Choroid plexus epithelial cell (primary cell): ENCODE results near the gene CYP1A1.
"Not testable (repeated sequence)": the region's sequence is repeated elsewhere in the genome, so short reads cannot be mapped to it uniquely, and the experiment has no call there.

Experiments
- DNase-seq: peaks from one replicate; pipeline ENCODE4 v3.0.0-alpha.2; 2010; ENCODE audit warnings: low read depth
- H3K4me3 ChIP-seq: 2 replicates; pipeline ENCODE4 v1.5.1; 2011; ENCODE audit warnings: low read depth, mild to moderate bottlenecking, control low read depth, low read length, moderate library complexity
- CTCF ChIP-seq: conservative IDR thresholded peaks from 2 replicates; pipeline ENCODE4 v1.5.1; 2011; ENCODE audit warnings: low read depth, mild to moderate bottlenecking, control low read depth, inconsistent platforms, low read length, moderate library complexity

Gene CYP1A1

GRCh38 chr15:74735305-74735704 is 10.0 kb upstream of the CYP1A1 start:
- DNase-seq = no peak
- H3K4me3 ChIP-seq = no peak overlapping the region
- no peak for TF ChIP-seq CTCF

- no peak for DNase-seq
- no peak overlapping the region for H3K4me3 ChIP-seq
- no peak for TF ChIP-seq CTCF
Measured at GRCh38 chr15:74733269-74733668, 7.9 kb upstream of the CYP1A1 start.

- DNase-seq = no peak
- no peak for TF ChIP-seq CTCF
- H3K4me3 ChIP-seq = no peak overlapping the region
Measured at GRCh38 chr15:74732846-74733245, 7.5 kb upstream of the CYP1A1 start.

- H3K4me3 ChIP-seq = no peak overlapping the region
- DNase-seq = no peak
- no peak for TF ChIP-seq CTCF
Measured at GRCh38 chr15:74730619-74731316, 5.4 kb upstream of the CYP1A1 start.

GRCh38 chr15:74729372-74729771 is 4.0 kb upstream of the CYP1A1 start:
- H3K4me3 ChIP-seq, DNase-seq: not testable (repeated sequence)

- DNase-seq, H3K4me3 ChIP-seq: not testable (repeated sequence)
Measured at GRCh38 chr15:74728699-74729098, 3.4 kb upstream of the CYP1A1 start.

GRCh38 chr15:74727727-74728126 is 2.4 kb upstream of the CYP1A1 start:
- H3K4me3 ChIP-seq = no peak overlapping the region
- no peak for DNase-seq
- no peak for TF ChIP-seq CTCF

- peak overlapping the region; percentile 47 for H3K4me3 ChIP-seq
- TF ChIP-seq CTCF = no peak
- DNase-seq = no peak
Measured at GRCh38 chr15:74726774-74727164, 1.4 kb upstream of the CYP1A1 start.
